Glomerular visceral epithelial cell (primary cell): ENCODE measurements around the gene WDR62.
A peak's percentile ranks its signal among the peaks of the same experiment; 100 is the strongest.

Experiments
- DNase-seq: peaks from one replicate; pipeline ENCODE4 v3.0.0-alpha.2; 2016; ENCODE audit errors: extremely low spot score

Gene WDR62

DNA sequence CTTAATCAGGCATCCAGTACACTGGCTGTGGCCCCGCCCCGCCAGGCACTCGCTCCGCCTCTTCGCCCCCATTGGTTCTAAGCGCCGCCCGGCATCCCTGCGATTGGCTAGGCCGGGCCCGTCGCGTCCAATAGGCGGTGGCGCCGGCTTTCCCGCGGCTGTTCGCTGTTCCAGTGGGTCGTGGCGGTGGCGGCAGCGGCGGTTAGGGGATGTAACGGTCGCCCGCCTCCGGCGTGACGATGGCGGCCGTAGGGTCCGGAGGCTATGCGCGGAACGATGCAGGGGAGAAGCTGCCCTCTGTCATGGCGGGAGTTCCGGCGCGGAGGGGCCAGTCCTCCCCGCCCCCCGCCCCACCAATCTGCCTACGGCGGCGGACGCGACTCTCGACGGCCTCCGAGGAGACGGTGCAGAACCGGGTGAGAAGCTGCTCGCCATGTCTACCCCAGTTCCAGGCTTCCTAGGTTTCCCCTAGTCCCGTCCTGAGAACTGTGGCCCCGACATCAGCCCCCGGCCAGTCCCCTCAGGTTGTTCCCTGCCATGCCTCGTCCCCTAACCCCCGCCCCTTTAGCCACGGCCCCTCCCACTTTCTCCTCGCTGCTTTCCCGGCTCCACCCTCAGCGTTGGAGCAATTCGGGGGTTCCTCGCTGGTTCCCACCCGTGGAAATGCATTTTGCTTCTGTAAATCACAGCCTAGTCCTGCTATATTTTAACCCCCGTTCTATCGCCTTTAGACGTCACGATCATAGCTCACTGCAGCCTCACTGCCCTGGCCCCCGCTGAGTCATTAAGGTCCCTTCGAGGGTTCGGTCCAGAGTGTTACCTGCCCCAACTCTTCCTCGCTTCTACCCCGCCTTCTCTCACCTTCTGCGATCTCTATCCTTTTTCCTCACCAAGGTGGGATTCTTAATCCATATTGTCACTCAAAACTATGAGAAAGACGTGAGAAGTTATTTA lies at the start of gene WDR62:
Gene WDR62 (plus strand): TSS at position 165 of the 954 bp plus-strand sequence. CDS start 75 bp downstream, at position 240.
- peak; percentile 94 for DNase-seq

GRCh38 chr19:36006955-36007354 lies 47.7 kb upstream of the WDR62 start:
- DNase-seq = no peak

- no peak for DNase-seq
These were observed 46.2 kb upstream of the WDR62 start, which contains the start of gene SYNE4 for GRCh38 chr19:36008336-36008978. SYNE4 (minus strand) TSS chr19:36008813; CDS start chr19:36008681, 132 bp downstream.

DNA sequence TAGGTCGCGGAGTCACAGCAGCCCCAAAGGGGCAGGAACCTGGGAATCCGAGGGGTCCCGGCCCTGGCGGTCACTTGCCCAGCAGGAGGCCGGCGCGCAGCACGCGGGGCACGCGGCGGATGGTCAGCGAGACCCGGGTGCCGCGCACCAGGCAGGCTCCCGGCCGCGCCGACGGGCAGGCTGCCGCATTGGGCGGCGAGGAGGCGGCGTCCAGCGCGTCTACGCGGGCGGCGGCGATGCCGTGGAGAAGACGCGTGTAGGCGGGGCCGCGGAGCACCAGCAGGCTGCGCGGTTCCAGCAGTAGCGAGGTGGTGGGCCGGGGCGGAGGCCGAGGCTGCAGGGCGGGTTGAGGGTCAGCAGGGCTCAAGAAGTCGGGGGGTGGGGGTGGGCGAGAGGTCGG lies 45.5 kb upstream of the WDR62 start:
- no peak for DNase-seq

DNA sequence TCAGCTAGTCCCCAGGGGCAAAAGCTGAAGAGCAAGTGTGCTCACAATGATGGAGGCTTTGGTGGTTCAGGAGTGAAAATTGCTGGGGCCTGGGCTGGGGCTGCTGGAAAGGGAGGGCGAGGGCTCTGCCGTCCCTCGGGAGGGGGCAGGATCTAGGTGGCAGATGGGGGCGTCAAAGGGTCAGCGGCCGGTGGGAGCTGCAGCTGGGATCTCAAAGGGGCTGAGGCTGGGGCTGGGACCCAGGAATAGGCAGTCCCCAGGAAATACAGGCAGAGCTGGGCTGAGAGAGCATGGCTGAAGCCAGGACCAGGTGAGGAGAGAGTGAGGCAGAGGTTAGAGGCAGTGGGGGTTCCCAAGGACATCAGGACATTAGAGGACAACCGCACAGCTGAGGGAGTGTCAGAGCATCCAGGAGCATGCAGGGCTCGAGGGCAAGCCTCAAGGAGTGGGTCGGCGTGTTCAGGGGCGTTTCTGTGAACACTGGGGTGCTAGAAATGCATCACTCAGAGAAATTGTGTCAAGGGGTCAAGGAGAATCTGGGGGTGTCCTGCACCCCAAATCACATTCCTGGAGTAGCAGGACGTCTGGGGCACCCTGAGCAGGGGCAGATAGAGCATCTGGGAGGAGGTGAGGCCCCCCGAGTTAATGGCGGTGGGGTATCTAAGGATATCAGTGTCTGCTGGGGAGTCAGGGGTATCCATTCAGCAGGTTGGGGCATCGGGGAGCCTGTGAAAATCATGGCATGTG lies 44.9 kb upstream of the WDR62 start:
- DNase-seq = no peak

GRCh38 chr19:36010402-36010801 lies 44.3 kb upstream of the WDR62 start:
- DNase-seq = no peak

DNA sequence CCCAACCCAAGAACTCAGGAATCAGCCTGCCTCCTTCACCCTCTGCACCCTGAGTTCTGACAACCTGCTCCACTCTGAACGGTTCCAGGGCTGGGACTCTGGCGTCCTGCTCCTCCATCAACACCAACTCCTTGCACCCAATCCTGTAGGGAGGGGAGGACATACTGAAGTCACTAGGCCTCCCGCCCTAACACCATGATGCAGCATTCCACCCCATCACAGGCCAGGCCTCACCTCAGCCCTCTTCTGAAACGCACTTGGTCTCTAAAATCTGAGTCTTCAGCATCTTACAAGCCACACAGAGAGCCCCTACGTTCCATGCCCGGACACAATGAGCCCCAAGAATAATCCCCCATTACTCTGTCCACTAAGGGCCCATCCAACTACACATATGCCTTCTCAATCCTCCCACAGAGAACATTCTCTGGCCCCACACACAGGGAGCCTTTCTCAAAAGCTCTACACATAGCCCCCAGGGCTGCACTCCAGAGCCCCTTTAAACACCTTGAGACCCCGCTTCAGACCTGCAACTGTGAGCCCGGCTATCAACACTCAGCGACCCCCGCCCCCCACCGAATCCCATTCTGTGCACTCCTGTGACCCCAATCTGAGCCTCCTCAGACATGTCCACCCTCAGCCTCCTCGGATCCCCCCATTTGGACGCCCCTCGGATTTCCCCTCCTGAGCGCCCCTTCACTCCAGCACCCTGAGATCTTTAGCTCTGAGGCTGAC lies 41.3 kb upstream of the WDR62 start:
- DNase-seq = no peak

- DNase-seq = peak; percentile 99
These were observed 40.4 kb upstream of the WDR62 start, which contains the start of gene ALKBH6 for GRCh38 chr19:36014012-36014924. ALKBH6 (minus strand) TSS chr19:36014213; CDS start chr19:36013397, 816 bp downstream.

- DNase-seq = no peak
These were observed 35.5 kb upstream of the WDR62 start for GRCh38 chr19:36019061-36019670.

- DNase-seq = no peak
These were observed 31.3 kb upstream of the WDR62 start for GRCh38 chr19:36023432-36023831.

DNA sequence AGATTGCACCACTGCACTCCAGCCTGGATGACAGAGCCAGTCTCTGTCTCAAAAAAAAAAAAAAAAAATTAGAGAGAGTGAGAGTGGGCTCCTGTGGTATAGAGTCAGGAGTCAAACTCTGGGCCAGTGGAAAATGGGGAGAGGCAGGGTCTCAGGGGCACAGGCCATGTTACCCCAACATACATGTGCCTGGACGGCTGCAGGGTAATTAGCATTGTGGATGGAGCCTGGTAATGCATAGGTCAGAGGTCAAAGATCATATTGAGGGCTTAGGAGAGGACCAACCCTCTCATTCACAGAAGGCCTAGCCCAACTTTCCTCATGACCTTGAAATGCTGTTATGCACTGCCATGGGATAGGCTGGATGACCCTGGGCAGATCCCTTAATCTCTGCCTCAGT lies 29.2 kb upstream of the WDR62 start:
- DNase-seq = no peak

DNA sequence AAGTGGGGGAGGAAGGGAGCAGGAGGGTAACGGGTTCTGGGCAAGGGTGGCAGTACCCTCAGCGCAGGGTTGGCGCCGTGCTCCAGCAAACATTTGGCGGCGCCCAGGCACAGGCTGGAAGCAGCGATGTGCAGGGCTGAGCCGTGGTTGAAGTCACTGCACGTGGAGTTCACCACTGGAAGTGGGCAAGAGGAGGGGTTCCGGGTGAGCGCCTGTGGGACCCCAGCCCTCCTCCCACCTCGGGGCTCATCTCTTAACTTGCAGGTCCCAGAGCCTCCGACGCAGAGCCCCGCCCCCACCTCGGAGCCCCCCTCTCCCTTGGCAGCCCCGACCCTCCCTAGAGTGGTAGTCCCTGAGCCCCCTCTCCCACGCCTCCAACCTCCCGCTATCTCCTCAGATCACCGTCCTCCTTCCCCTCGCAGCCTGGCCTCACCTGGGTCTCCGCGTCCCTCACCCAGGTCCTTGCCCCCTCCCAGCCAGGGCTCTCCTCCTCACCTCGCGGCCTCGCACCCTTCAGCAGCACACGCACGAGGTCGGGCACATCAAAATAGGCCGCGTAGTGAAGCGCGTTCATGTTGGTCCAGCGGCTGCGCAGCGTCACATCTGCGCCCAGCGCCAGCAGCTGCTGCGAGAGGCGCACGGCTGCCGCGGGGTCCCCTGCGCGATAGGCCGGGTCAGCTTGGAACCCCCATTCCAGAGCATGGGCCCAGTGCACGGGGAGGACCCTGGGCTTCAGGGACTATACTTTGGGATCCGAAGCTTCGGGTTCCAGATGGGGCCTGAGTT lies 28.4 kb upstream of the WDR62 start:
- DNase-seq = no peak

DNA sequence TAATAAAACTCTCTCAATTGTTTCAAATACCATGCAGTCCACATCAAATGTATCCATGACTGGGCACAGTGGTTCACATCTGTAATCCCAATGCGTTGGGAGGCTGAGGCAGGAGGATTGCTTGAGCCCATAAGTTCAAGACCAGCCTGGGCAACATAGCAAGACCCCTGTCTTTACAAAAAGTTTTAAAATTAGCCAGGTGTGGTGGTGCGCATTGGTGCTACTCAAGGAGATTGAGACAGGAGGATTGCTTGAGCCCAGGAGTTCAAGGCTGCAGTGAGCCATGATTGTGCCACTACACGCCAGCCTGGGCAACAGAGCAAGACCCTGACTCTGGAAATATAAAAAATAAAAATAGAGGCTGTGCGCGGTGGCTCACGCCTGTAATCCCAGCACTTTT lies 27.0 kb upstream of the WDR62 start:
- DNase-seq = no peak

DNA sequence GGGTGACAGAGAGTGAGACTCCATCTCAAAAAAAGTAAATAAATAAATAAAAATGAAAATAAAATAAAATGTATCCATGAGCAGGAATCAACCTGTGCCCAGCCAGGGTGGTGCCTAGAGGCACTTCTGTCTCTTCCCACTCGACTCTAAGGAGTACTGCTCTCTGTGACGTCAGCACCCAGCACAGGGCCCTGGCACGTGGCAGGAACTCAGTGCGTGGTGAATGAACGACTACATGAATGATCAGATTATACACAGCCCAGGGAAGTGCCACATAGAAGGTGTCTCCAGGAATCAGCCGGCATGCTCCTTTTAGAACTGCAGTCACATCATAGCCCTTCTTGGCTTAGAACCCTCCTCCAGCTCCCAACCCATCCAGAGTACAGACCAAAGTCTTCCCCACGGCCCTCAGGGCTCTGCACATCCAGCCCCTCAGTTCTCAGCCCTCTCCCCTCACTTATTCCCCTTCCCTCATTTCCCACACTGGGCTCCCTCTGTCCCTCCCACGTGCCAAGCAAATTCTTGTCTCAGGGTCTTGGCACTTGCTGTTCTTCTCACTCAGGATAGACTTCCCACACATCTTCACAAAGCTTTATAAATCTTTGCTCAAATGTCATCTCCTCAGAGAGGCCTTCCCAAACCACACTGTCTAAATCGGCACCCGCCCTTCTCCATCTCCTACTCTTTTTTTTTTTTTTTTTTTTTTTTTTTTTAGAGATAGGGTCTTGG lies 26.2 kb upstream of the WDR62 start:
- DNase-seq = no peak

- peak; percentile 34 for DNase-seq
These were observed 24.2 kb upstream of the WDR62 start for GRCh38 chr19:36030264-36031148.

- no peak for DNase-seq
These were observed 23.4 kb upstream of the WDR62 start for GRCh38 chr19:36031308-36031707.
